CD14-positive monocyte (primary cell): ENCODE results near the gene MAPRE3. TPM values are rescaled to one million over a fixed set of nuclear protein-coding genes. Genes with fewer than 3 reads are reported as not detected.
A peak's percentile ranks its signal among the peaks of the same experiment; 100 is the strongest.

ENCODE experiments used
- DNase-seq, 3 donors: peaks; one replicate each; pipeline ENCODE4 v3.0.0-alpha.2; 2011 to 2022
- H2AFZ ChIP-seq: 2 replicates; pipeline ENCODE4 v1.6.0; 2012; ENCODE audit warnings: mild to moderate bottlenecking, low read depth, low read length, inconsistent platforms; ENCODE audit not compliant: insufficient read depth, poor library complexity, severe bottlenecking
- H3K27ac ChIP-seq, 2 donors: 1 replicate in 1 of 2; 2 replicates in 1 of 2; pipeline ENCODE4 v1.5.1; 2012 to 2013; ENCODE audit warnings: low read length in 2 of 2, control low read depth in 1 of 2, inconsistent platforms in 1 of 2, low read depth in 1 of 2, mild to moderate bottlenecking in 1 of 2
- H3K27me3 ChIP-seq, 2 donors: one replicate each; pipeline versions ENCODE4 v1.6.0 to v1.6.1; 2011 to 2013; ENCODE audit warnings: low read length in 2 of 2; ENCODE audit not compliant: control insufficient read depth in 2 of 2, insufficient read depth in 2 of 2
- H3K36me3 ChIP-seq, 2 donors: replicated peaks in 1 of 2; 1 replicate in 1 of 2; 2 replicates in 1 of 2; pipeline versions ENCODE4 v1.5.1 to v1.6.1; 2012 to 2013; ENCODE audit warnings: low read length in 2 of 2, control low read depth in 1 of 2, inconsistent platforms in 1 of 2, mild to moderate bottlenecking in 1 of 2; ENCODE audit not compliant: insufficient read depth in 2 of 2, control insufficient read depth in 1 of 2
- H3K4me1 ChIP-seq, 2 donors: 1 replicate in 1 of 2; 2 replicates in 1 of 2; pipeline versions ENCODE4 v1.5.1 to v1.6.1; 2012 to 2013; ENCODE audit warnings: low read length in 2 of 2, control low read depth in 1 of 2, inconsistent platforms in 1 of 2, mild to moderate bottlenecking in 1 of 2, moderate library complexity in 1 of 2; ENCODE audit not compliant: insufficient read depth in 2 of 2, control insufficient read depth in 1 of 2
- H3K4me2 ChIP-seq: replicated peaks from 2 replicates; pipeline ENCODE3; 2012; ENCODE audit warnings: low read length, moderate library complexity, mild to moderate bottlenecking; ENCODE audit not compliant: poor library complexity, severe bottlenecking; ENCODE audit errors: extremely low read depth
- H3K4me3 ChIP-seq, 3 experiments: fragments of 200-600 bp in 1 of 3; sonication (generic) in 1 of 3; replicated peaks in 1 of 3; 1 replicate in 2 of 3; 2 replicates in 1 of 3; pipeline ENCODE4 v1.5.1; 2011 to 2013; ENCODE audit warnings: low read length in 3 of 3, mild to moderate bottlenecking in 3 of 3, control low read depth in 2 of 3, low read depth in 2 of 3, inconsistent platforms in 1 of 3, moderate library complexity in 1 of 3
- H3K79me2 ChIP-seq: 2 replicates; pipeline ENCODE4 v1.6.0; 2012; ENCODE audit warnings: mild to moderate bottlenecking, control low read depth, inconsistent platforms, low read length, moderate library complexity; ENCODE audit not compliant: insufficient read depth
- H3K9ac ChIP-seq: 2 replicates; pipeline ENCODE4 v1.6.0; 2017; ENCODE audit warnings: low read length, mild to moderate bottlenecking; ENCODE audit not compliant: insufficient read depth, poor library complexity, severe bottlenecking
- H3K9me3 ChIP-seq, 2 donors: replicated peaks in 1 of 2; 1 replicate in 1 of 2; 2 replicates in 1 of 2; pipeline versions ENCODE4 v1.5.1 to v1.6.1; 2012 to 2013; ENCODE audit warnings: low read length in 2 of 2, control low read depth in 1 of 2; ENCODE audit not compliant: control insufficient read depth in 1 of 2, insufficient read depth in 1 of 2
- H4K20me1 ChIP-seq: 2 replicates; pipeline ENCODE4 v1.6.0; 2012; ENCODE audit warnings: mild to moderate bottlenecking, low read length, control low read depth, moderate library complexity; ENCODE audit not compliant: insufficient read depth
- H3K27ac Mint-ChIP-seq, 7 donors: one replicate each; pipeline ENCODE4 v1.8.0; 2020; ENCODE audit warnings: mild to moderate bottlenecking in 7 of 7, mixed read lengths in 7 of 7, moderate library complexity in 6 of 7, inconsistent platforms in 2 of 7
- H3K27me3 Mint-ChIP-seq, 3 donors: one replicate each; pipeline ENCODE4 v1.8.0; 2021 to 2022; ENCODE audit warnings: low read depth in 3 of 3, mild to moderate bottlenecking in 3 of 3, mixed read lengths in 3 of 3, moderate library complexity in 3 of 3, inconsistent platforms in 1 of 3
- H3K36me3 Mint-ChIP-seq, 2 donors: one replicate each; pipeline ENCODE4 v1.8.0; 2020; ENCODE audit warnings: mixed read lengths in 2 of 2, inconsistent platforms in 1 of 2, mild to moderate bottlenecking in 1 of 2
- H3K4me1 Mint-ChIP-seq: one replicate; pipeline ENCODE4 v1.8.0; 2020; ENCODE audit warnings: mild to moderate bottlenecking, mixed read lengths
- H3K4me3 Mint-ChIP-seq, 2 donors: one replicate each; pipeline ENCODE4 v1.8.0; 2020; ENCODE audit warnings: mild to moderate bottlenecking in 2 of 2, mixed read lengths in 2 of 2, moderate library complexity in 1 of 2
- H3K9me3 Mint-ChIP-seq, 7 donors: one replicate each; pipeline ENCODE4 v1.8.0; 2020 to 2022; ENCODE audit warnings: mixed read lengths in 7 of 7, mild to moderate bottlenecking in 6 of 7, moderate library complexity in 6 of 7, inconsistent platforms in 2 of 7
- CTCF ChIP-seq: fragments of 200-600 bp; IDR thresholded peaks from one replicate; pipeline ENCODE4 v1.8.0; 2022; ENCODE audit warnings: antibody characterized with exemption, mild to moderate bottlenecking
- WGBS: methylation state at CpG from one replicate; pipeline ENCODE4 v1.1.5; 2013; ENCODE audit warnings: missing lambda C conversion rate; ENCODE audit not compliant: insufficient coverage; 5-methylcytosine and 5-hydroxymethylcytosine counted together
- intact Hi-C, 2 donors: fragments of 100-400 bp; cut with micrococcal nuclease; formaldehyde crosslinking; loops; one replicate each; pipeline versions ENCODE4 v1.15.0 to v1.15.1; 2023
- polyA plus RNA-seq, 3 donors: library from polyadenylated mRNA; depleted of rRNA in 1 of 3; unstranded in 2 of 3; stranded (reverse) in 1 of 3; fragments of 300-500 nt in 2 of 3; fragments of >200 nt in 1 of 3; fragmentation: Illumina TruSeq in 2 of 3; gene quantifications; 1 replicate in 2 of 3; 2 replicates in 1 of 3; pipeline ENCODE4 v1.2.3, GENCODE V29; 2012 to 2021

The MAPRE3 gene
- polyA plus RNA-seq, 3 donors = 2.4 to 14.4 (median 3.5) TPM

- H3K9me3 Mint-ChIP-seq = no peaks in the 10 kb centered on the region
- no peak for TF ChIP-seq CTCF
These were observed 88.8 kb downstream of the MAPRE3 start for GRCh38 chr2:27059141-27059820.

GRCh38 chr2:27060323-27060722, 89.9 kb downstream of the MAPRE3 start:
- H2AFZ ChIP-seq = no peak overlapping the region
- H3K9me3 ChIP-seq = no peaks in the 10 kb centered on the region
- H3K27ac ChIP-seq = no peak overlapping the region
- peaks cover 38 to 58% of the 10 kb centered on the region in 2 donors for H3K36me3 Mint-ChIP-seq
- no peaks in the 10 kb centered on the region for H4K20me1 ChIP-seq
- no peak for DNase-seq
- no peak for TF ChIP-seq CTCF
- intact Hi-C loops = no loop called here
- H3K4me1 Mint-ChIP-seq = no peaks in the 10 kb centered on the region
- H3K4me2 ChIP-seq = no peak overlapping the region
- WGBS = no CpG with 5 or more reads among the region's 3 CpGs
- H3K4me3 ChIP-seq = no peak overlapping the region
- H3K27me3 ChIP-seq = no peaks in the 10 kb centered on the region
- H3K4me3 Mint-ChIP-seq = no peak overlapping the region
- no peak overlapping the region for H3K27ac Mint-ChIP-seq
- no peaks in the 10 kb centered on the region for H3K79me2 ChIP-seq
- no peak overlapping the region for H3K9ac ChIP-seq
- H3K4me1 ChIP-seq = no peaks in the 10 kb centered on the region
- peaks cover 0 to 2% (median 0%) of the 10 kb centered on the region in 3 donors for H3K27me3 Mint-ChIP-seq
- no peaks in the 10 kb centered on the region for H3K9me3 Mint-ChIP-seq
- peaks cover 17 to 54% of the 10 kb centered on the region in 2 donors for H3K36me3 ChIP-seq

More at GRCh38 chr2:27059141-27059820, 88.8 kb downstream of the MAPRE3 start:
- Histone ChIP-seq H3K9ac (no peak overlapping the region), H3K27me3 (no peaks in the 10 kb centered on the region), H3K9me3 (no peaks in the 10 kb centered on the region), H3K79me2 (no peaks in the 10 kb centered on the region), H4K20me1 (no peaks in the 10 kb centered on the region), H3K36me3 (peaks cover 21 to 59% of the 10 kb centered on the region in 2 donors), H3K4me3 (no peak overlapping the region), H3K27ac (no peak overlapping the region), H3K4me2 (no peak overlapping the region), H3K4me1 (no peaks in the 10 kb centered on the region), H2AFZ (no peak overlapping the region)
- DNase-seq = no peak
- 96% methylated on average over 15 of the region's 15 CpGs for WGBS
- intact Hi-C loops = no loop called here
- peaks cover 38 to 57% of the 10 kb centered on the region in 2 donors for H3K36me3 Mint-ChIP-seq
- H3K27me3 Mint-ChIP-seq = peaks cover 0 to 2% (median 0%) of the 10 kb centered on the region in 3 donors
- peak overlapping the region in 4 of 7 donors; percentile 8 to 42 (median 22) for H3K27ac Mint-ChIP-seq
- no peak overlapping the region for H3K4me3 Mint-ChIP-seq
- no peaks in the 10 kb centered on the region for H3K4me1 Mint-ChIP-seq
